Measurements from ENCODE around the gene TBC1D5.
"Not testable (repeated sequence)": the region's sequence is repeated elsewhere in the genome, so short reads cannot be mapped to it uniquely, and the experiment has no call there.

TBC1D5 gene

DNA sequence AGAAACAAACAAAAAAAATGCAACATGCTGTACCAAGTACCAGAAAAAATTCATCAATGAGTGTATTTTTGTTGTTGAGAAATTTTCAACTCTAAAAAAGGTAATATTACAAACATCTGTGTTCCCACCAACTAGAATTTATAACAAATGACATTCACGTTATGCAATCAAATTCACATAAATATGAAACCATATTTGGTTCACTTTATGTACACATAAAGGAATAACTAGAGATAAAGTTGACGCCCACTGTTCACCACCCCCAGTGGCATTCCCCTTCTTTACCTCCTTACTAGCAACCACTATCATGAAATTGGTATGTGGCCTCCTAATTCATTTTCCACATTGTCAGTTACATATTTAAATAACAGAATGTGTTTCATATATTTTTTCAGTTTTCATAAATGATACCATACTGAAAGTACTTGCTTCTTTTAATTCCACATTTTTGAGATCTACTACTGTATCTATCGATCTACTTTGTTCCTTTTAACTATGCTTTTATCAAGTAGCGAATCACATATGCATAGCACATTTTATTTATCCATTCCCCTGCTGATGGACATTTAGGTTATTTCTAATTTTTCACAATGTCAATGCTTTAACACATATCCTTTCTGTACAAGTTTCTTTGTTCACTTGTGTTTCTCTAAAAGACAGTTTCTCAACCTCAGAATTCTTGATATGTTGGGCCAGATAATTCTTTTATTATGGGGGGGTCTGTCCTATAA is 34.5 kb downstream of the TBC1D5 start:
- DNase-seq: no peak

DNA sequence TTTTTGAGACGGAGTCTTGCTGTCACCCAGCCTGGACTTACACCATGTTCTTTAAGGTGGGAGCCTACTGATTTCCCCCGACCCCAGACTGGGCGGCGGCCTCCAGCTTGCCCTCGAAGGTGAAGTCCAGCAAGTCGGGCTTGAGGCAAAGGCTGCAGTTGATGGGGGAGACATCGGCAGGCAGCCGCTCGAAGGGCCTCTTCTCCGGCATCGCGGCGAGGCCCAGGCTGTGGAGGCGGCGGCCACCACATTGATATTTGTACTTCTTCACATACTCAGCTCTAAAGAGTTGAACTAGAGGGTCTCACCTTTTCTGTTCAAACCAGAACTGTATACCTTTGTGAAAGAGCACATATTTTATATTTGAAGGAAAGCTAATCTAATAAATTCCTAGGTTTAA is 36.4 kb downstream of the TBC1D5 start:
- DNase-seq: not testable (repeated sequence)

GRCh38 chr3:17699815-17700214 is 42.6 kb downstream of the TBC1D5 start:
- not testable (repeated sequence) for DNase-seq

DNA sequence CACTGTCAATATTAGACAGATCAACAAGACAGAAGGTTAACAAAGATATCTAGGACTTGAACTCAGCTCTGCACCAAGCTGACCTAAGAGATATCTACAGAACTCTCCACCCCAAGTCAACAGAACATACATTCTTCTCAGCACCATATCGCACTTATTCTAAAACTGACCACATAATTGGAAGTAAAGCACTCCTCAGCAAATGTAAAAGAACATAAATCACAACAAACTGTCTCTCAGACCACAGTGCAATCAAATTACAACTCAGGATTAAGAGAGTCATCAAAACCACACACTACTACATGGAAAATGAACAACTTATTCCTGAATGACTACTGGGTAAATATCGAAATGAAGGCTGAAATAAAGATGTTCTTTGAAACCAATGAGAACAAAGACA is 46.8 kb downstream of the TBC1D5 start:
- not testable (repeated sequence) for DNase-seq

- not testable (repeated sequence) for DNase-seq
Measured at GRCh38 chr3:17693670-17693999, 48.8 kb downstream of the TBC1D5 start.

- not testable (repeated sequence) for DNase-seq
Measured at GRCh38 chr3:17692846-17693669, 49.4 kb downstream of the TBC1D5 start.

- no peak for DNase-seq
Measured at GRCh38 chr3:17687566-17687965, 54.9 kb downstream of the TBC1D5 start.

DNA sequence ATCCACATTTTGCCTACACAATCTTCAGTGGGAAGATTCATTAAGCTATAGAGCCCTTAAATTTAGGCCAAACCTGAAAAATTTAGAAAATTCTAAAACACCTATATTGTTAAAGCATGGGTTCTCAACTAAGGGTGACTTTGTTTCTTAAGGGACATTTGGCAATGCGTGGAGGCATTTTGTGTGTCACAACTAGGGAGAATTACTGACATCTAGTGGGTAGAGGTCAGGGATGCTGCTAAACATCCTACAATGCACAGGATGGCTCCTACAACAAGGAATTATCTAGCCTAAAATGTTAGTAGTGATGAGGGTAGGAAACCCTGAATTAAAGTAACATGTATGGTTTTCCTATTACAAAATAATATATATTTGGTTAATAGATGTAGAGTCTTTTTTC is 55.8 kb downstream of the TBC1D5 start:
- DNase-seq: peak; percentile 40

DNA sequence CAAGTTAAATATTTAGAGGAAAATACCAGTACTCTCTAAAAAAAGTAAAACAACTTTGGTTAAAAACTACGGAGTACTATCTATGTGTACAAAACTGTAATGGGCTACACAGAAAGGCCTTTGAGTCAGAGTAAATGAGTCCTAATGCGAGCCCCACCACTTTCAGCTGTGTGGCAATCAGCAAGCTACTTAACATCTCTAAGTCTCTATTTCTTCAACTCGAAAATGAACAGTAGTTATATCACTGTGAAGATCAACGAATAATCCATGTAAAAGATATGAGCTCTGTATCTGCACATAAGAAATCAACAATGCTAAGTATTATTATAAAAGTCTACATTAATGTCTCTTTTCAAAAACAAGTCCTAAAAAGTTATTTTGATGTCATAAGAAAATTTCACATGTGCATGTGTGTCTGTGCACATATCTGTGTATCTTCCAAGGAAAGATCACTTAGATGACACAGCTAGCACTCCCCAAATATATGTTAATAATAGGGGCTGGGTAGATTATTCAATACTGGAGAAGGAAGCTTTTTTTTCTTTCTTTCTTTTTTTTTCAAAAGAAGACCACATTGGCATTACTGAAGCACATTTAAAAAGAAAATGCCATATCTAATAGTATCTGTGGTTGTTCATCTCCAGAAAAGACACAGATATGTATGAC is 58.8 kb downstream of the TBC1D5 start:
- DNase-seq: no peak

DNA sequence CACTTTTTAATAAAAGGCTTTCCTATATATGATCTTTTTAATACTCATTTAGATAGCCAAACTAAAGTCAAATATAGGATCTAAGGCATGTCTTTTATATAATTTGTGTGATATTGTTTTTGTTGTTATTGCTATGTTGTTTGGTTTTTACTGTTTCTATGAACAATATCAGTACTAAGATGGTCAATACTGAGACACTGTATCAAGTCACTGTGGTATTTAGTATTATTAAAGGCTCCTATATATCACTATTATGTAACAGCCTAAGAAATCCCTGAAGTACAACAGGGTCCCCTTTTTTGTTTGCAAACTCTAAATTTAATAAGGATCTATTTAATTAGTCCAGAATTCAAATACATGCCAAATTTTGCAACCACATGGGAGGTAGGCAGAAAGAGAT is 61.9 kb downstream of the TBC1D5 start:
- no peak for DNase-seq

DNA sequence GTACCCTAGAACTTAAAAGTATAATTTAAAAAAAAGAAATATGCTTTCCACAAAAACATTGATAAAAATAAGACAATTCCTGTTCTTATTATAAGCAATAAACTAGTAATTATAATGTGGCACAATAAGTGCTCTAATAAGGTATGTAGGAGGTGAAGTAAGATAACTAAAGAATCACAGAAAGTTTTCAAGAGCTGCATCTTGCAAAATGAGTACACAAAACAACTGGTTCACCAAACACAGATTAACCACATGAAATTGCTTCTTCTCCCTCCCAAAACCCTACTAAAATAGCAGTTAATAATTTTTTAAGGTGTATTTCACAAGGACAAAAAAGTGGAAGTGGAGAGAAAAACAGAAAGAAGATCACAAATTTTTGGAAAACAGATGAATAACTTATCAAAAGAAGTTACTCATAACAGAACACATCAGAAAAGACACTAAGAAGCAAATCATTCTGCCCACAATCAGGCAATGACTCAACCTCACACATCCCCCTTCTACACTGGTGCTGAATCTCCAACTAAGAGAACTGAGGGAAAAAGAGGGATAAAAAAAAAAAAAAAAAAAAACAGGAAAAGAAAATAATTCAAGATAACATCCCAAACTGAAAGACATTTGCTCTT is 64.2 kb downstream of the TBC1D5 start:
- DNase-seq: peak; percentile 21

- no peak for DNase-seq
Measured at GRCh38 chr3:17674082-17674686, 68.2 kb downstream of the TBC1D5 start.

- no peak for DNase-seq
Measured at GRCh38 chr3:17672506-17672905, 69.9 kb downstream of the TBC1D5 start.

DNA sequence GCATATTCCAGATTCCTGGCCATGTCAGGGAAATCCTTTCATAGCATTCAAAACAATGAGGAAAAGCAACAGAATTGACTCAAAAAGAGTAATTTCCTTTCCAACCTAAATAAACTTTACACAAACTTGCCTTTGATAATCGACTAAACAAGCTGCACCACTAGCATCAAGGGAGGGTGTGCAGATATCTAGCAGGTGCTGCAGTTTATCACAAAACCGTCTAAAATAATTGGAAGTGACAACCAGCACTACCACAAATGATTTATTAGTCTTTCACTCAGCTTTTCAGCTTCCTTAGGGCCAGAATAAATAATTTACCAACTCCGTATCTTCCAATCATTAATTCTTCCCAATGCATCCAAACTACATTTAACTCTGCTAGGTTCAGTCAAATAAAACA is 71.7 kb downstream of the TBC1D5 start:
- no peak for DNase-seq

DNA sequence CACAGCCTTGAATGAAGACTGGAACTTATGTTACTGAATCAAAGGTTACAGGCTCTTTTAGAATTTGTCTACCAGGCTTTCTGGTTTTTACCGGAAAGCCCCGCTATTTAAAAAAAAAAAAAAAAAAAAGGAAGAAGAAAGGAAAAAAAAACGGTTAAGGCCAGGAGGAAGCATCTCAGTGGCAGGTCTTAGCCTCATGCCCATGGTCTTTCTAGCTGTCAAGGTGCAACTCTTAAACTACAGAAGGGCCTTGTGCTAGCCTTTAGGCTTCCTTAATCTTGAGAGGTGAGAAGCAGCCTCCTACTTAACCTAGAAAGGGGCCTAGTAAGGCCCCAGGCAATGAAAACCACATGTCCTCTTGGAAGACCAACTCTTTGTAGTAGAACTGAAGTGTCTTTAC is 77.5 kb downstream of the TBC1D5 start:
- no peak for DNase-seq

DNA sequence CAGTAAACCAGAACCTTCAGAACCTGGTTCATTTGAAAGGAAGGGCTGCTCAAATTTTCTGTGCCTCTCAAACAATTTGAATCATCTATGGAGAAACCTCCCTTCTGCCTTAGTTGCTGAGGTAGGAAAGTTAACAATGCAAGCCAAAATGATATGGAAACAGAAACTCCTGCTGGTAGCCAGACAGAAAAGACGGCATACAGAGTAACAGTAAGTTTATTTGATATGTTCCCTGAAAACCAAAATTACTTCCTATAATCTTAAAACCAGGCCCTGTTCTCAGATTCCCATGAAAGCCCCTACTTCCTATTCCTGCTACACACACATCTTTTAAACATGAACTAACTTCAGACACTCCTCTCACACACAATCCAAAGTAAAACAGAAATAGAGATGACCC is 86.2 kb downstream of the TBC1D5 start:
- DNase-seq: no peak

- no peak for DNase-seq
Measured at GRCh38 chr3:17655743-17656142, 86.7 kb downstream of the TBC1D5 start.

- not testable (repeated sequence) for DNase-seq
Measured at GRCh38 chr3:17649748-17650147, 92.7 kb downstream of the TBC1D5 start.

DNA sequence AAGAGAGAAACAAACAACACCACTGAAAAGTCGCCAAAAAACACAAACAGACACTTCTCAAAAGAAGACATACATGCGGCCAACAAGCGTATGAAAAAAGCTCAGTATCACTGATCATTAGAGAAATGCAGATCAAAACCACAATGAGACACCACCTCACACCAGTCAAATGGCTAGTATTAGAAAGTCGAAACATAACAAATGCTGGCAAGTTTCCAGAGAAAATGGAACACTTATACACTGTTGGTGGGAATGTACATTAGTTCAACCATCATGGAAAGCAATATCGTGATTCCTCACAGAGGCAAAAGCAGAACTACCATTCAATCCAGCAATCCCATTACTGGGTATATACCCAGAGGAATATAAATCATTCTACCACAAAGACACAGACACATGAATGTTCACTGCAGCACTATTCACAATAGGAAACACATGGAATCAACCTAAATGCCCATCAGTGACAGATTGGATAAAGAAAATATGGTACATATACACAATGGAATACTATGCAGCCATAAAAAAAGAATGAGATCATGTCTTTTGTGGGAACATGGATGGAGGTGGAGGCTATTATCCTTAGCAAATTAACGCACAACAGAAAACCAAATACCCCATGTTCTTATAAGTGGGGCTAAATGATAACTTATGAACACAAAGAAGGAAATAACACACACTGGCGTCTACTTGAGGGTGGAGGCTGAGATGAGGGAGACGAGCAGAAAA is 93.6 kb downstream of the TBC1D5 start:
- not testable (repeated sequence) for DNase-seq

DNA sequence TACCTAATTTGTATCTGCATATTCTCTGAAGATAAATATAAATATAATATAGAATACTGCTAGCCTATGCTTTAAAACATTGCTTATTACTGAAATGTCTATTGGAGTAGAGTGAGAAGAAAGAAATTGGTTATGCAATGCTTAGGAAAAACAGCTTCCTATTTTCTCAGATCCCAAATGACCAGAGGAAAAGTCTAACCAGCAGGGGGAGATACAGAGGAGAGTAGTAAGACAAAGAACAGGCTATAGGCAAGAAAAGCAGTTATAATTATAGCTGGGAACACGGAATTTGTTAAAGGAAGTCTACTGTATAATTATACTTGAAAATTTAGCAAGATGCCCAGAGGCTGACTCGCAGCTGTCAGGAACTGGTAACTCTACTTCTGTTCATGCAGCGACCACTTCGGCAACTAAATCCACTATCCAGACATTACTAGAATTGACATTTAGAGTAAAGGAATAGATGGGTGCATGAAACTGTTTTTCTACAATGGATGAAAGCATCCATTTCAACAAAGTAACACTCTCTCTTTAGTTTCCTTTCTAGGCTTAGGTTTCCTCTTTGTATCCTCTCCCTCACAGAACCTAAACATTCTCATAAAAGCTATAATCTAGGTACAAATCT is 97.2 kb downstream of the TBC1D5 start:
- DNase-seq: peak; percentile 49

DNA sequence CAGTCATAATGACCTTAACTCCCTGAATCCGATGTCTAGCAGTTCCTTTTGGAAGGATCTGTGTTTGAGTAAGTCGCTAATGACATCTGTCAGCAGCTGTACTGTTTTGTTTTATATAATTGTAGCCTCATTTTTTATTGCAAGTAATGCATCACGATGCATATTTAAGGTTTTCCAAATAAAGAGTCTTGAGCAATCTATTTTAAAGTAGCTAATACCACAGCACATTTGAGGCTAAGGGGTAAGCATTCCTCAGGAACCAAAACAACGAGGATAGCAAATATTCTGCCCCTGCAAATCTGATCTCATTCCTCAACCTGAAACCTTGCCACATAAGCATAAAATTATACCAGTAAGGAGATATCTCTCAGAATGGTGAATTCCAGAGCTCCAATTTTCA is 98.7 kb downstream of the TBC1D5 start:
- no peak for DNase-seq

DNA sequence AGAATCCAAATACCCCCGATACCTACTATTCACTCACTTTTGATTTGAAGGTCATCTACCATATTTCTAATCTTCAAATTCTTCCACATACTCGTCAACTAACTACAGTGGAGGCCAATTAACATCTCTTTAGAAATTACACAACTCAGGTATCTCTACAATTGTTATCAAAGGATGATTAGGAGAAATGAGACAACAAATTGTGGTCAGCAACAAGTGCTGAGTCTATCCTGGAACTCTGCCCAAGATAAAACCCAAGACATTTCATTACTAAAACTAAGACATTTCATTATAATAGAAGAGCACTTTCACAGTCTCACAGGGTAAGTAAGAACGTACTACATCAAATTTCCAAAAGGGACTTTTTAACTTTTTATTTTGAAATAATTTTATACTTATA is 100.0 kb downstream of the TBC1D5 start:
- no peak for DNase-seq
